ENCODE measurements around the gene SETBP1.

The SETBP1 gene

GRCh38 chr18:44801781-44802180 lies 121.1 kb downstream of the SETBP1 start:
- no peak for DNase-seq (ENCODE audit: insufficient read length, low spot score)
- no peak for TF ChIP-seq CTCF (IDR thresholded peaks at IDR 0.05; ENCODE audit: insufficient read depth, missing control alignments)
- FAIRE-seq = no peak

- DNase-seq (ENCODE audit: insufficient read length, low spot score) = no peak
- no peak for FAIRE-seq
- TF ChIP-seq CTCF (IDR thresholded peaks at IDR 0.05; ENCODE audit: insufficient read depth, missing control alignments) = no peak
These were observed 121.8 kb downstream of the SETBP1 start for GRCh38 chr18:44802508-44802907.

- FAIRE-seq (no peak), DNase-seq (ENCODE audit: insufficient read length, low spot score) (no peak)
- no peak for TF ChIP-seq CTCF (IDR thresholded peaks at IDR 0.05; ENCODE audit: insufficient read depth, missing control alignments)
These were observed 122.4 kb downstream of the SETBP1 start for GRCh38 chr18:44803019-44803650.

GRCh38 chr18:44804033-44804432 lies 123.3 kb downstream of the SETBP1 start:
- TF ChIP-seq CTCF (IDR thresholded peaks at IDR 0.05; ENCODE audit: insufficient read depth, missing control alignments) = no peak
- no peak for FAIRE-seq

GRCh38 chr18:44805176-44805575 lies 124.5 kb downstream of the SETBP1 start:
- no peak for FAIRE-seq
- TF ChIP-seq CTCF (IDR thresholded peaks at IDR 0.05; ENCODE audit: insufficient read depth, missing control alignments) = no peak
- DNase-seq (ENCODE audit: insufficient read length, low spot score) = no peak

More at GRCh38 chr18:44804033-44804432, 123.3 kb downstream of the SETBP1 start:
- no peak for DNase-seq (ENCODE audit: insufficient read length, low spot score)

GRCh38 chr18:44805643-44806042 lies 125.0 kb downstream of the SETBP1 start:
- DNase-seq (ENCODE audit: insufficient read length, low spot score) = no peak
- peak; percentile 2 for TF ChIP-seq CTCF (IDR thresholded peaks at IDR 0.05; ENCODE audit: insufficient read depth, missing control alignments)
- no peak for FAIRE-seq

GRCh38 chr18:44807766-44808165 lies 127.1 kb downstream of the SETBP1 start:
- DNase-seq (ENCODE audit: insufficient read length, low spot score) (no peak), FAIRE-seq (no peak)
- TF ChIP-seq CTCF (IDR thresholded peaks at IDR 0.05; ENCODE audit: insufficient read depth, missing control alignments) = no peak
